ENCODE results near the gene AGBL4. TPM values are rescaled to one million over a fixed set of nuclear protein-coding genes. Genes with fewer than 3 reads are reported as not detected.
"Not testable (repeated sequence)": the region's sequence is repeated elsewhere in the genome, so short reads cannot be mapped to it uniquely, and the experiment has no call there.

AGBL4 gene
- polyA plus RNA-seq, 3 donors, result 0.05 TPM; not detected in 2

GRCh38 chr1:49817681-49818080, 206.1 kb downstream of the AGBL4 start:
- no peak overlapping the region for H3K4me2 ChIP-seq (replicated peaks; ENCODE audit: extremely low read depth, low read length, poor library complexity, severe bottlenecking)
- H3K79me2 ChIP-seq (ENCODE audit: insufficient read depth, low read length), result no peaks in the 10 kb centered on the region
- Mint-ChIP-seq H3K27ac (no peak overlapping the region), H3K9me3 (peaks cover 0 to 4% (median 0%) of the 10 kb centered on the region in 7 donors), H3K4me1 (no peaks in the 10 kb centered on the region), H3K27me3 (ENCODE audit: low read depth in 3 of 3) (peaks cover 0 to 2% (median 2%) of the 10 kb centered on the region in 3 donors), H3K4me3 (no peak overlapping the region), H3K36me3 (no peaks in the 10 kb centered on the region)
- no peaks in the 10 kb centered on the region for H3K36me3 ChIP-seq (replicated peaks in 1 of 2; ENCODE audit: control insufficient read depth in 1 of 2, insufficient read depth in 2 of 2, low read length in 2 of 2)
- H3K9ac ChIP-seq (ENCODE audit: insufficient read depth, low read length, poor library complexity, severe bottlenecking), result no peak overlapping the region
- H3K9me3 ChIP-seq (replicated peaks in 1 of 2; ENCODE audit: control insufficient read depth in 1 of 2, insufficient read depth in 1 of 2, low read length in 2 of 2), result no peaks in the 10 kb centered on the region
- H3K27ac ChIP-seq (ENCODE audit: low read depth in 1 of 2, low read length in 2 of 2), result no peak overlapping the region
- H2AFZ ChIP-seq (ENCODE audit: insufficient read depth, low read depth, low read length, poor library complexity, severe bottlenecking), result no peak overlapping the region
- no CpG with 5 or more reads among the region's 2 CpGs for WGBS (ENCODE audit: insufficient coverage)
- H4K20me1 ChIP-seq (ENCODE audit: insufficient read depth, low read length), result no peaks in the 10 kb centered on the region
- H3K4me1 ChIP-seq (ENCODE audit: control insufficient read depth in 1 of 2, insufficient read depth in 2 of 2, low read length in 2 of 2), result no peaks in the 10 kb centered on the region
- TF ChIP-seq, protein P1, sequence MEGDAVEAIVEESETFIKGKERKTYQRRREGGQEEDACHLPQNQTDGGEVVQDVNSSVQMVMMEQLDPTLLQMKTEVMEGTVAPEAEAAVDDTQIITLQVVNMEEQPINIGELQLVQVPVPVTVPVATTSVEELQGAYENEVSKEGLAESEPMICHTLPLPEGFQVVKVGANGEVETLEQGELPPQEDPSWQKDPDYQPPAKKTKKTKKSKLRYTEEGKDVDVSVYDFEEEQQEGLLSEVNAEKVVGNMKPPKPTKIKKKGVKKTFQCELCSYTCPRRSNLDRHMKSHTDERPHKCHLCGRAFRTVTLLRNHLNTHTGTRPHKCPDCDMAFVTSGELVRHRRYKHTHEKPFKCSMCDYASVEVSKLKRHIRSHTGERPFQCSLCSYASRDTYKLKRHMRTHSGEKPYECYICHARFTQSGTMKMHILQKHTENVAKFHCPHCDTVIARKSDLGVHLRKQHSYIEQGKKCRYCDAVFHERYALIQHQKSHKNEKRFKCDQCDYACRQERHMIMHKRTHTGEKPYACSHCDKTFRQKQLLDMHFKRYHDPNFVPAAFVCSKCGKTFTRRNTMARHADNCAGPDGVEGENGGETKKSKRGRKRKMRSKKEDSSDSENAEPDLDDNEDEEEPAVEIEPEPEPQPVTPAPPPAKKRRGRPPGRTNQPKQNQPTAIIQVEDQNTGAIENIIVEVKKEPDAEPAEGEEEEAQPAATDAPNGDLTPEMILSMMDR (IDR thresholded peaks at IDR 0.05), result no peak
- intact Hi-C loops (cut with micrococcal nuclease), result no loop called here
- no peak overlapping the region for H3K4me3 ChIP-seq (replicated peaks in 1 of 3; ENCODE audit: low read depth in 2 of 3, low read length in 3 of 3)
- DNase-seq, result no peak
- H3K27me3 ChIP-seq (ENCODE audit: control insufficient read depth in 2 of 2, insufficient read depth in 2 of 2, low read length in 2 of 2), result no peaks in the 10 kb centered on the region

- H3K4me3 ChIP-seq (replicated peaks in 1 of 3; ENCODE audit: low read depth in 2 of 3, low read length in 3 of 3); H3K36me3 Mint-ChIP-seq; H3K36me3 ChIP-seq (replicated peaks in 1 of 2; ENCODE audit: control insufficient read depth in 1 of 2, insufficient read depth in 2 of 2, low read length in 2 of 2); H3K4me1 Mint-ChIP-seq; H2AFZ ChIP-seq (ENCODE audit: insufficient read depth, low read depth, low read length, poor library complexity, severe bottlenecking); H3K79me2 ChIP-seq (ENCODE audit: insufficient read depth, low read length); H4K20me1 ChIP-seq (ENCODE audit: insufficient read depth, low read length); DNase-seq; H3K27me3 Mint-ChIP-seq (ENCODE audit: low read depth in 3 of 3); H3K27me3 ChIP-seq (ENCODE audit: control insufficient read depth in 2 of 2, insufficient read depth in 2 of 2, low read length in 2 of 2); H3K27ac ChIP-seq (ENCODE audit: low read depth in 1 of 2, low read length in 2 of 2); H3K9me3 ChIP-seq (replicated peaks in 1 of 2; ENCODE audit: control insufficient read depth in 1 of 2, insufficient read depth in 1 of 2, low read length in 2 of 2); H3K4me1 ChIP-seq (ENCODE audit: control insufficient read depth in 1 of 2, insufficient read depth in 2 of 2, low read length in 2 of 2); H3K4me2 ChIP-seq (replicated peaks; ENCODE audit: extremely low read depth, low read length, poor library complexity, severe bottlenecking); H3K9ac ChIP-seq (ENCODE audit: insufficient read depth, low read length, poor library complexity, severe bottlenecking); H3K9me3 Mint-ChIP-seq; H3K4me3 Mint-ChIP-seq; intact Hi-C loops (cut with micrococcal nuclease); H3K27ac Mint-ChIP-seq: not testable (repeated sequence)
- WGBS (ENCODE audit: insufficient coverage), result 94% methylated on average over 8 of the region's 17 CpGs
Measured at GRCh38 chr1:49787013-49787412, 236.7 kb downstream of the AGBL4 start.
